Measurements from ENCODE around the gene HDAC10. TPM values are rescaled to one million over a fixed set of nuclear protein-coding genes. Genes with fewer than 3 reads are reported as not detected.

The HDAC10 gene, protein sequence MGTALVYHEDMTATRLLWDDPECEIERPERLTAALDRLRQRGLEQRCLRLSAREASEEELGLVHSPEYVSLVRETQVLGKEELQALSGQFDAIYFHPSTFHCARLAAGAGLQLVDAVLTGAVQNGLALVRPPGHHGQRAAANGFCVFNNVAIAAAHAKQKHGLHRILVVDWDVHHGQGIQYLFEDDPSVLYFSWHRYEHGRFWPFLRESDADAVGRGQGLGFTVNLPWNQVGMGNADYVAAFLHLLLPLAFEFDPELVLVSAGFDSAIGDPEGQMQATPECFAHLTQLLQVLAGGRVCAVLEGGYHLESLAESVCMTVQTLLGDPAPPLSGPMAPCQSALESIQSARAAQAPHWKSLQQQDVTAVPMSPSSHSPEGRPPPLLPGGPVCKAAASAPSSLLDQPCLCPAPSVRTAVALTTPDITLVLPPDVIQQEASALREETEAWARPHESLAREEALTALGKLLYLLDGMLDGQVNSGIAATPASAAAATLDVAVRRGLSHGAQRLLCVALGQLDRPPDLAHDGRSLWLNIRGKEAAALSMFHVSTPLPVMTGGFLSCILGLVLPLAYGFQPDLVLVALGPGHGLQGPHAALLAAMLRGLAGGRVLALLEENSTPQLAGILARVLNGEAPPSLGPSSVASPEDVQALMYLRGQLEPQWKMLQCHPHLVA
- 38.2 TPM for polyA plus RNA-seq (2013)

DNA sequence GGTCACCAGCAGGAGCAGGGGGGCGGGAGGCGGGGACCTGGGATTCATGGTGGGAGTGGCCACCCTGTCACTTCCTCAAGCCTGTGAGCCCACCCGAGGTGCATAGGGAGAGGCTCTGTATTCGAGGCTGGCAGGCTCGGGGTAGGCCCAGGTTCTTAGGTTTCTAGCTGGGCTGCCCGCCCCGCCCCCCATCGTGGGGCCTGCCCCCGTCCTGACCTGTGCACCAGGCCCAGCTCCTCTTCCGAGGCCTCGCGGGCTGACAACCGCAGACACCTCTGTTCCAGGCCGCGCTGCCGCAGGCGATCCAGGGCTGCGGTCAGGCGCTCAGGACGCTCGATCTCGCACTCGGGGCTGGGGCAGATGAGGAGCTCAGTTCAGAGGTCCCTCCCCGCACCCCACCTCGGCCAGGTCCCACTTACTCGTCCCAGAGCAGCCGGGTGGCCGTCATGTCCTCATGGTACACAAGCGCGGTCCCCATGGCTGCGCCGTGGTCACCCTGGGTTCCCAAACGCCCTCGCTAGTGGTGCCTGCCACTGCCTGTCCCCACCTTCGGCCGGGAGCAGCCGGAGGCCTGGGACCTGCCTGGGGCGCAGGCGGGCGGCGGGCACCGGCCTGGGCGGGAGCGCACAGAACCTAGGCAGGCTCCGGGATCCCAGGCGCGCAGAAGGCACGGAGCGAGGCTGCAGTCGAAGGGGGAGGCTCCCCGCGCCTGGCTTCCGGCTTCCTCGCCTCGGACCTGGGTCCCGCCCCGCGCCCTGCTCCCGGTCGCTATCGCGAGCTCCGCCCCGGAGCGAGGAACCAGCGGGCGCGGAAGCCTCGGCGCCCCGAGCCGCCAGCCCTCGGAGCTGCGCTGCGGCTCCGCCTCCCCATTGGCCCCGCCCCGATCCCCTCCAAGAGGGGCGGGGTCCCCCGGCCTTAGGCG is at the start of gene HDAC10:
Gene HDAC10, minus strand, starts transcription at position 711 of the 922 bp plus-strand sequence. Its CDS starts 233 bp downstream, at position 478.
- Histone ChIP-seq H3K9me3 (ENCODE audit: control extremely low read depth in 1 of 5, control insufficient read depth in 4 of 5, insufficient read depth in 2 of 5, low read depth in 1 of 5, low read length in 4 of 5) (no peaks in the 10 kb centered on the region), H3K36me3 (ENCODE audit: control insufficient read depth in 4 of 4, insufficient read depth in 4 of 4, low read length in 3 of 4) (peaks cover 0 to 42% (median 33%) of the 10 kb centered on the region in 4 experiments), H3K4me3 (ENCODE audit: control insufficient read depth in 1 of 7, extremely low read depth in 1 of 7, insufficient read depth in 4 of 7, low read depth in 2 of 7, low read length in 6 of 7) (peak within 1 kb of the TSS; percentile 38 to 90 (median 76)), H3K4me1 (ENCODE audit: control extremely low read depth in 1 of 4, control insufficient read depth in 4 of 4, insufficient read depth in 4 of 4, low read length in 3 of 4) (peaks cover 0 to 37% (median 31%) of the 10 kb centered on the region in 4 experiments), H3K27me3 (replicated peaks in 2 of 5; ENCODE audit: control insufficient read depth in 4 of 5, insufficient read depth in 5 of 5, low read length in 4 of 5) (no peaks in the 10 kb centered on the region), H3K27ac (ENCODE audit: insufficient read depth in 1 of 2, low read depth in 1 of 2, low read length in 2 of 2, poor library complexity in 1 of 2, severe bottlenecking in 2 of 2) (peak within 1 kb of the TSS in 1 of 2 experiments; percentile 49)
- peak; percentile 77 to 83 (median 81) for DNase-seq
- WGBS (ENCODE audit: insufficient coverage) = under 1% methylated on average over 63 of the region's 81 CpGs
- POLR2A ChIA-PET = interaction anchor here (0.8 to 0.9 kb wide), 2 partner anchors 60 to 284 kb away, joined by 3 to 5 read pairs; no protein-coding TSS in a partner anchor
- CTCF ChIA-PET = interaction anchor here (0.6 to 4.0 kb wide), 15 partner anchors 9 to 247 kb away, joined by 3 to 31 read pairs (median 4); no protein-coding TSS in a partner anchor

DNA sequence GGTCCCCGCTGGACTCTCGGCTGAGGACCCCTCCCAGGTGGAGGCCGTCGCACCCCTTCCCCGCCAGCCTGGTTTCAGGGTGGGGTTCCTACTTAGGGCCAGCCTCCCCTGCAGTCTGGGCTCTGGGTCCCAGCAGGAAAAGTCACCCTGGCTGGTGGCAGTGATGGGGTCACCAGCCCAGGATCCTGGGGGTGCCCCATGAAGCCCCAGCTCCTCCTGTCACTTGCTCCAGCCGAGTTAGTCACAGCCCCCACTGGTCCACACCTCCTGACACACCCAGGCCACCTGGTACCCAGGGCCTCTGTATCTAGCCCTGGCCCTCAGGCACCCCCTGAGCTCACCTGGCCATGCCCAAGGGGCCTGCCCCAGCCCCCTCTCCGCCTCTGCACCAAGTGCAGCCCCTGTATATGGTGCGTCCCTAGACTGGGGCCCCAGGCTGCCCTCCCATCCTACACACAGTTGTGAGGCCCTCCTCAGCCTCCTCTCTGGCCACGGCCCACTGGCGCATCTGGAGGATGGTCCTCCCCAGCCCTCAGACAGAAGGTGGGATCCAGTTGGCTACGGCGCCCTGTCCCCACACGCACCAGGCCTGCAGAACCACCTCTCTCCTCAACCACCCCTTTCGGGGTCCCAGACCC is 49.7 kb upstream of the HDAC10 start:
- Histone ChIP-seq H3K36me3 (ENCODE audit: control insufficient read depth in 4 of 4, insufficient read depth in 4 of 4, low read length in 3 of 4) (peaks cover 0 to 6% (median 0%) of the 10 kb centered on the region in 4 experiments), H3K9me3 (ENCODE audit: control extremely low read depth in 1 of 5, control insufficient read depth in 4 of 5, insufficient read depth in 2 of 5, low read depth in 1 of 5, low read length in 4 of 5) (no peaks in the 10 kb centered on the region), H3K27me3 (replicated peaks in 2 of 5; ENCODE audit: control insufficient read depth in 4 of 5, insufficient read depth in 5 of 5, low read length in 4 of 5) (no peaks in the 10 kb centered on the region), H3K27ac (ENCODE audit: insufficient read depth in 1 of 2, low read depth in 1 of 2, low read length in 2 of 2, poor library complexity in 1 of 2, severe bottlenecking in 2 of 2) (no peak overlapping the region), H3K4me1 (ENCODE audit: control extremely low read depth in 1 of 4, control insufficient read depth in 4 of 4, insufficient read depth in 4 of 4, low read length in 3 of 4) (peaks cover 0 to 77% (median 71%) of the 10 kb centered on the region in 4 experiments), H3K4me3 (ENCODE audit: control insufficient read depth in 1 of 7, extremely low read depth in 1 of 7, insufficient read depth in 4 of 7, low read depth in 2 of 7, low read length in 6 of 7) (peak overlapping the region in 1 of 7 experiments; percentile 5)
- no peak for DNase-seq
- CTCF ChIA-PET = interaction anchor here (1.2 to 6.0 kb wide), 3 partner anchors 23 to 41 kb away, joined by 4 to 32 read pairs (median 7); no protein-coding TSS in a partner anchor
- POLR2A ChIA-PET = no interaction called here
- WGBS (ENCODE audit: insufficient coverage) = 95% methylated on average over 11 of the region's 14 CpGs

DNA sequence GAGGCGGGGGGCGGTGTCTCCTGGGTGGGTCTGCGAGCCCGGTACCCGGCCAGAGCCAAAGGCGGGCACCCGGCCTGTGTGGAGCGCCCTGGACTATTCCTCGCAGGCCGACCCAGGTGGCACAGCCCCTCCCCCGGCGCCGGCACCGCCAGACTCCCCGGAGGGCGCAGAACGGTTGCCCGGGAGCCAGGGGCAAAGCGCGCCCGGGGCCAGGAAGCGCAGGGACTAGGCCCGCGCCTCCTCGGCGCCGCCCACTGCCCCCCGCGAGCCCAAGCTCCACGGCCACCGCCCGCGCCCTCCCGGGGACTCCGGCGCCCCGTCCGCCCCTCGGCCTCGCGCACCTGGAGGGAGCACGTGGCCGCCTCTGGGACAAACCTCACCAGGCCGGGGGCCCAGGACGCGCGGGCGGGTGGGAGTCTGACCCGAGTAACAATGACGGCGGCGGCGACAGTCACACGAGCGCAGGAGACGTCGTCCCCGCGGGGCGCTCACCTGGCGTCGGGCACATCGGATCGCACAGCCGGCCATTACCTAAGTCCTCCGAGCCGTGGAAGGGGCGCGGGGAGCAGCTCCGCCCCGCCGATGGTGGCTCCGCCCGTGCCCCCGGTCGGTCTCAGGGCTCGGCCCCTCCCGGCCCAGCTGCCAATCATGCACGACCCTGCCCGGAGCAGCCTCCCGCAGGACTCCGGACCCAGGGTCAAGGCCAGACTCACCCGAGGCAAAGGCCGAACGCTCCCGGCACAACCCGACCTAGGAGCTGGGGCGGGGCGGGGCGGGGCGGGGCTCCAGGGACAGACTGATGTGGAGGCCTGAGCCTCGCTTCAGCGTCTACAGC is 48.9 kb upstream of the HDAC10 start:
- Histone ChIP-seq H3K27me3 (replicated peaks in 2 of 5; ENCODE audit: control insufficient read depth in 4 of 5, insufficient read depth in 5 of 5, low read length in 4 of 5) (no peaks in the 10 kb centered on the region), H3K4me1 (ENCODE audit: control extremely low read depth in 1 of 4, control insufficient read depth in 4 of 4, insufficient read depth in 4 of 4, low read length in 3 of 4) (peaks cover 0 to 73% (median 64%) of the 10 kb centered on the region in 4 experiments), H3K9me3 (ENCODE audit: control extremely low read depth in 1 of 5, control insufficient read depth in 4 of 5, insufficient read depth in 2 of 5, low read depth in 1 of 5, low read length in 4 of 5) (no peaks in the 10 kb centered on the region), H3K36me3 (ENCODE audit: control insufficient read depth in 4 of 4, insufficient read depth in 4 of 4, low read length in 3 of 4) (peaks cover 0 to 6% (median 0%) of the 10 kb centered on the region in 4 experiments), H3K27ac (ENCODE audit: insufficient read depth in 1 of 2, low read depth in 1 of 2, low read length in 2 of 2, poor library complexity in 1 of 2, severe bottlenecking in 2 of 2) (no peak overlapping the region), H3K4me3 (ENCODE audit: control insufficient read depth in 1 of 7, extremely low read depth in 1 of 7, insufficient read depth in 4 of 7, low read depth in 2 of 7, low read length in 6 of 7) (peak overlapping the region in 4 of 7 experiments; percentile 28 to 64 (median 54))
- peak in 1 of 3 donors; percentile 24 for DNase-seq
- WGBS (ENCODE audit: insufficient coverage) = 26% methylated on average over 88 of the region's 93 CpGs
- ChIA-PET CTCF (interaction anchor here (0.6 to 6.0 kb wide), 8 partner anchors 12 to 51 kb away, joined by 3 to 32 read pairs (median 4); partner anchors contain the start of gene DENND6B), POLR2A (interaction anchor here (0.6 kb wide), 2 partner anchors 56 to 69 kb away, joined by 3 to 6 read pairs; no protein-coding TSS in a partner anchor)

DNA sequence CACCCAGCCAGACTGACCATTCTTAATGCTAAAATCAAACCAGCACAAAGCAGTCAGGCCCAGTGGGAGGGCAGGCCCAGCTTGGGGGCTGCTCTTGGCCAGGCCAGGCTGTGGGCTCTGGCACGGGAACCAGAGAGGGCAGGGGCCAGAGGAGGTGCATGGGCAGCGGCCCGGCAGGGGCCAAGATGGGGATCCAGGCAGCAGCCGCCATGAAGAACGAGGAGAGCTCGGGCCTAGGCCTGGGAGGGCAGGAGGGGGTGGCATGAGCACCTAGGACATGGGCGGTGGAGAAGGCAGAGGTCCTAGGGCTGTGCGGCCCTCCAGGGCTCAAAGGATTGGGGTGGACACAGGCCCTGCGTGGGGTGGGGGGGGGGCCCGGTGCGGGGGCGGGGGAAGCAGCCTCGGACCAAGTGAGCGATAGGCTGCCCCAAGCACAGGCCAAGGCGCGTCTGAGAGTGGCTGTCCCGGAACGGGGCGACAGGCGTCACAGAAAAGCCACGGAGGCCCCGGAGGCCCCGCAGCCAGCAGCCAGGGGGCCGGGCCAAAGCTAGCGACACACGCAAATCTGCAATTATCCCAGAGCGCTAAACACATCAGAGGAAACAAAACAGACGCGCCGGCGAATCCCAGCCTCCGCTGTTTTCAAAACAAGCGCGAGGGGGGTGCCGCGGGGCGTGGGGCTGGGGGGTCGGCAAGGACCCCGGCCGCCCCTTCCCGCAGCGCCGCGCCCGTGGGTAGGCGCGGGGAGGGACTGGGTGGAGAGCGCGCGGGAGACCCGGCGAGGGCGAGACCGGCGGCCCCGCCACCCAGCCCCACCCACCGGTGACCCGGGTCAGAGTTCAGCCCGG is 48.1 kb upstream of the HDAC10 start:
- CTCF ChIA-PET = interaction anchor here (0.6 to 2.5 kb wide), 10 partner anchors 11 to 52 kb away, joined by 3 to 9 read pairs (median 4); partner anchors contain the start of gene DENND6B
- POLR2A ChIA-PET = interaction anchor here (0.6 to 0.7 kb wide), 3 partner anchors 8 to 464 kb away, joined by 3 read pairs; partner anchors contain the start of gene PLXNB2
- Histone ChIP-seq H3K27me3 (replicated peaks in 2 of 5; ENCODE audit: control insufficient read depth in 4 of 5, insufficient read depth in 5 of 5, low read length in 4 of 5) (no peaks in the 10 kb centered on the region), H3K9me3 (ENCODE audit: control extremely low read depth in 1 of 5, control insufficient read depth in 4 of 5, insufficient read depth in 2 of 5, low read depth in 1 of 5, low read length in 4 of 5) (no peaks in the 10 kb centered on the region), H3K27ac (ENCODE audit: insufficient read depth in 1 of 2, low read depth in 1 of 2, low read length in 2 of 2, poor library complexity in 1 of 2, severe bottlenecking in 2 of 2) (no peak overlapping the region), H3K4me1 (ENCODE audit: control extremely low read depth in 1 of 4, control insufficient read depth in 4 of 4, insufficient read depth in 4 of 4, low read length in 3 of 4) (peaks cover 0 to 71% (median 63%) of the 10 kb centered on the region in 4 experiments), H3K36me3 (ENCODE audit: control insufficient read depth in 4 of 4, insufficient read depth in 4 of 4, low read length in 3 of 4) (peaks cover 0 to 6% (median 0%) of the 10 kb centered on the region in 4 experiments), H3K4me3 (ENCODE audit: control insufficient read depth in 1 of 7, extremely low read depth in 1 of 7, insufficient read depth in 4 of 7, low read depth in 2 of 7, low read length in 6 of 7) (peak overlapping the region in 4 of 7 experiments; percentile 28 to 64 (median 54))
- 20% methylated on average over 30 of the region's 59 CpGs for WGBS (ENCODE audit: insufficient coverage)
- peak in 2 of 3 donors; percentile 56 to 66 for DNase-seq

DNA sequence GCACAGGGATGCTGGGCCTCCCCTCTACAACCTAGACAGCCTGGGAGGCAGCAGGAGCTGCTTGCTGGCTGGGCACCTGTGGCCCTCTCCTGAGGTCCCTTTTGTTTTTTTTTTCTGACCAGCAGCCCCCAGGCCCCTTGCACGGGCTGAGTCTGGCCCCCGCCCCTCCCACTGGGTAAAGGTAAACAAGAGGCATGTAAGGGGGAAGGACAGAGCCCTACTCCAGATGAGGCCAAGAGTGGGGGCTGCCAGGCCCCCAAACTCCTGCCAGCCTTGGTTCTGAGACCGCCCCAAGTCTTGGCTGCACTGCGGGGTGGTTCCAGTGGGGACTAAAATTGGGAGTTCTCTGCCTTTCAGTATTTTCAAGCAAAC is 47.2 kb upstream of the HDAC10 start:
- peaks cover 0 to 6% (median 0%) of the 10 kb centered on the region in 4 experiments for H3K36me3 ChIP-seq (ENCODE audit: control insufficient read depth in 4 of 4, insufficient read depth in 4 of 4, low read length in 3 of 4)
- H3K27me3 ChIP-seq (replicated peaks in 2 of 5; ENCODE audit: control insufficient read depth in 4 of 5, insufficient read depth in 5 of 5, low read length in 4 of 5) = no peaks in the 10 kb centered on the region
- ChIA-PET POLR2A (interaction anchor here (0.6 to 0.7 kb wide), 2 partner anchors 9 to 342 kb away, joined by 3 read pairs; partner anchors contain the start of gene PLXNB2), CTCF (interaction anchor here (1.0 to 2.5 kb wide), 5 partner anchors 8 to 28 kb away, joined by 3 to 9 read pairs (median 3); partner anchors contain the start of gene DENND6B)
- 100% methylated on average over 3 of the region's 4 CpGs for WGBS (ENCODE audit: insufficient coverage)
- no peak for DNase-seq
- no peaks in the 10 kb centered on the region for H3K9me3 ChIP-seq (ENCODE audit: control extremely low read depth in 1 of 5, control insufficient read depth in 4 of 5, insufficient read depth in 2 of 5, low read depth in 1 of 5, low read length in 4 of 5)
- no peak overlapping the region for H3K4me3 ChIP-seq (ENCODE audit: control insufficient read depth in 1 of 7, extremely low read depth in 1 of 7, insufficient read depth in 4 of 7, low read depth in 2 of 7, low read length in 6 of 7)
- H3K4me1 ChIP-seq (ENCODE audit: control extremely low read depth in 1 of 4, control insufficient read depth in 4 of 4, insufficient read depth in 4 of 4, low read length in 3 of 4) = peaks cover 0 to 70% (median 63%) of the 10 kb centered on the region in 4 experiments
- no peak overlapping the region for H3K27ac ChIP-seq (ENCODE audit: insufficient read depth in 1 of 2, low read depth in 1 of 2, low read length in 2 of 2, poor library complexity in 1 of 2, severe bottlenecking in 2 of 2)

Measured in common myeloid progenitor, CD34-positive (primary cell).